A549 (cell line): ENCODE data around the gene CYP19A1. TPM values are rescaled to one million over a fixed set of nuclear protein-coding genes. Genes with fewer than 3 reads are reported as not detected.

Experiments
- ATAC-seq, 2 experiments: fragments of 200-7000 bp in 1 of 2; fragments of >200 bp in 1 of 2; cut with Nextera tagmentation in 1 of 2; cut with Tn5 transposase in 1 of 2; 3 replicates each; pipeline versions ENCODE4 v1.8.0 to v1.9.1; 2018 to 2020; ENCODE audit warnings: mild to moderate bottlenecking in 1 of 2, moderate library complexity in 1 of 2
- CTCF ChIA-PET: fragments of 300-600 bp; sonication (Branson Sonifier 250); formaldehyde crosslinking; extraction: SDS; loops from one replicate; lab custom pipeline; 2021; ENCODE audit warnings: antibody characterized with exemption, inconsistent platforms; lab: Yijun Ruan, JAX
- POLR2A ChIA-PET: fragments of 350-600 bp; formaldehyde crosslinking; extraction: SDS; loops from one replicate; lab custom pipeline; 2021; ENCODE audit warnings: antibody characterized with exemption, inconsistent platforms; lab: Yijun Ruan, JAX
- DNase-seq, 2 experiments: peaks; one replicate each; pipeline versions ENCODE4 v3.0.0 to v3.0.0-alpha.2; 2011 to 2016; ENCODE audit warnings: low read depth in 1 of 2, low spot score in 1 of 2
- FAIRE-seq: peaks from 2 replicates; lab custom pipeline; 2011; peaks lifted over from hg19 to GRCh38; lab: Jason Lieb, UNC
- H3K27ac ChIP-seq, 2 experiments: fragments of >200 bp; sonication (Bioruptor Twin); formaldehyde crosslinking; 3 replicates each; pipeline ENCODE4 v1.5.1; 2016 to 2017
- H3K4me1 ChIP-seq: fragments of >200 bp; sonication (Bioruptor Twin); formaldehyde crosslinking; 3 replicates; pipeline ENCODE4 v1.6.1; 2016
- H3K4me2 ChIP-seq: fragments of >200 bp; sonication (Bioruptor Twin); formaldehyde crosslinking; 3 replicates; pipeline ENCODE4 v1.6.1; 2016
- H3K4me3 ChIP-seq: fragments of >200 bp; sonication (Bioruptor Twin); formaldehyde crosslinking; 3 replicates; pipeline ENCODE4 v1.5.1; 2016
- H3K9me3 ChIP-seq: fragments of >200 bp; sonication (Bioruptor Twin); formaldehyde crosslinking; 3 replicates; pipeline ENCODE4 v1.6.1; 2016
- CBX8 ChIP-seq: fragments of 200-600 bp; sonication (generic); IDR thresholded peaks from 2 replicates; pipeline ENCODE4 v1.6.1; 2016
- CEBPB ChIP-seq, 2 experiments: fragments of >200 bp in 1 of 2; sonication (Bioruptor Twin) in 1 of 2; formaldehyde crosslinking in 1 of 2; IDR thresholded peaks; 2 replicates each; pipeline ENCODE4 v1.6.1; 2012 to 2016
- CHD2 ChIP-seq: fragments of 150-350 bp; IDR thresholded peaks from 2 replicates; pipeline ENCODE4 v1.6.1; 2014; ENCODE audit warnings: low read length; ENCODE audit not compliant: partially characterized antibody
- CHD4 ChIP-seq: fragments of 200-600 bp; sonication (generic); IDR thresholded peaks from 2 replicates; pipeline ENCODE4 v1.6.1; 2016; ENCODE audit warnings: antibody characterized with exemption, mild to moderate bottlenecking, borderline replicate concordance
- EHMT2 ChIP-seq: fragments of 200-600 bp; sonication (generic); IDR thresholded peaks from 2 replicates; pipeline ENCODE4 v1.6.1; 2016; ENCODE audit warnings: antibody characterized with exemption, low read depth, mild to moderate bottlenecking, moderate library complexity
- HOXB5 ChIP-seq: fragments of 250-450 bp; sonication (Bioruptor Pico); IDR thresholded peaks from 2 replicates; pipeline ENCODE4 v1.5.0; 2020; ENCODE audit warnings: mild to moderate bottlenecking, moderate library complexity
- JUN ChIP-seq, 2 experiments: fragments of >200 bp; sonication (Bioruptor Twin); formaldehyde crosslinking; IDR thresholded peaks; 2 replicates in 1 of 2; 3 replicates in 1 of 2; pipeline ENCODE4 v1.6.1; 2016 to 2017
- NPAS2 ChIP-seq: fragments of 250-450 bp; sonication (Bioruptor Pico); IDR thresholded peaks from 2 replicates; pipeline ENCODE4 v1.8.0; 2022; ENCODE audit warnings: mild to moderate bottlenecking, moderate library complexity, borderline replicate concordance
- POLR2AphosphoS2 ChIP-seq: conservative IDR thresholded peaks from 2 replicates; pipeline ENCODE4 v1.6.1; 2012; ENCODE audit warnings: low read length, improper control_type of control experiment, inconsistent platforms
- RCOR1 ChIP-seq: fragments of 150-350 bp; IDR thresholded peaks from 2 replicates; pipeline ENCODE4 v1.6.1; 2014; ENCODE audit warnings: antibody characterized with exemption, low read length, low read depth
- SREBF2 ChIP-seq: fragments of 450-650 bp; IDR thresholded peaks from 2 replicates; pipeline ENCODE4 v1.6.1; 2014; ENCODE audit warnings: mild to moderate bottlenecking, moderate library complexity
- TFCP2L1 ChIP-seq: fragments of 250-450 bp; sonication (Bioruptor Pico); IDR thresholded peaks from 2 replicates; pipeline ENCODE4 v1.5.0; 2021; ENCODE audit warnings: mild to moderate bottlenecking
- ZNF302 ChIP-seq: fragments of 250-450 bp; sonication (Bioruptor Pico); IDR thresholded peaks from 2 replicates; pipeline ENCODE4 v1.9.0; 2021; ENCODE audit warnings: inconsistent platforms, mild to moderate bottlenecking, moderate library complexity
- WGBS: methylation state at CpG from one replicate; pipeline ENCODE4 v1.1.6; 2017; ENCODE audit errors: missing lambda C conversion rate; 5-methylcytosine and 5-hydroxymethylcytosine counted together
- polyA plus RNA-seq, 4 experiments: library from polyadenylated mRNA; depleted of rRNA in 3 of 4; stranded (reverse); fragments of >200 nt; fragmentation: RNase III in 1 of 4; extraction: RNeasy Plus Mini Kit Qiagen cat#74134 plus additional on column Dnase treatment in 1 of 4; gene quantifications; 2 replicates in 3 of 4; 3 replicates in 1 of 4; pipeline ENCODE4 v1.2.3, GENCODE V29; 2011 to 2017
- TF ChIP-seq, protein P1 (sequence below): fragments of >200 bp; sonication (Bioruptor Twin); formaldehyde crosslinking; IDR thresholded peaks from 3 replicates; pipeline ENCODE4 v1.5.1; 2016
- TF ChIP-seq, protein P2 (sequence below): IDR thresholded peaks from 2 replicates; pipeline ENCODE4 v1.6.1; 2012; ENCODE audit warnings: low read depth, borderline replicate concordance
- TF ChIP-seq, protein P3 (sequence below): IDR thresholded peaks from 2 replicates; pipeline ENCODE4 v1.6.1; 2012
- TF ChIP-seq, protein P4 (sequence below): IDR thresholded peaks from 2 replicates; pipeline ENCODE4 v1.6.1; 2012
- TF ChIP-seq, protein P5 (sequence below): fragments of 450-650 bp; IDR thresholded peaks from 2 replicates; pipeline ENCODE4 v1.6.1; 2014; ENCODE audit warnings: antibody characterized with exemption

CYP19A1 gene
- polyA plus RNA-seq, 2 of the 4 experiments (the other 2 are of a cell fraction) = 0.36 TPM; not detected in 1

DNA sequence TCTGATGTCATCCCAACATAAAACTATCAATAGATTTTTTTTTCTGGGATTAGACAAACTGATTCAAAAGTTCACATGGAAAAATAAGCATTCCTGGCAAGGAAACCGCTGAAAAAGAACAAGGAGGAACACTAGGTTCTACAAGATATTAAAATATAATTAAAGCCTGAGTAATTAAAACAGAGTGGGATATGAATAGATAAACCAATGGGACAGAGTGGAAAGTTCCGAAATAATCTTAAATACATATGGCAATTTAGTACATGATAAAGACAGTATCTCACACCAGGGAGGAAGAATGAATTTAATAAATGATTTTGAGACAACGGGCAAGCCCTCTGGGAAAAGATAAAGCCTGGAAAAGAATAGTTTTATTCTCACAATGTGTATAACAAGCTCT is 7.7 kb upstream of the CYP19A1 start:
- ChIA-PET CTCF (interaction anchor here (0.9 kb wide), 1 partner anchor 65 kb away, joined by 3 read pairs; no protein-coding TSS in a partner anchor), POLR2A (no interaction called here)
- no peak for DNase-seq
- H3K4me1 ChIP-seq = peaks cover 4% of the 10 kb centered on the region; the same call in 1 of the 3 replicates
- 54% methylated on average over 3 of the region's 3 CpGs for WGBS
- no peak for ATAC-seq
- no peaks in the 10 kb centered on the region for H3K9me3 ChIP-seq
- TF ChIP-seq NPAS2 (CRISPR knock-in tag) = no peak
- H3K27ac ChIP-seq = no peak overlapping the region
- H3K4me2 ChIP-seq = no peak overlapping the region
- no peak for FAIRE-seq
- no peak overlapping the region for H3K4me3 ChIP-seq

DNA sequence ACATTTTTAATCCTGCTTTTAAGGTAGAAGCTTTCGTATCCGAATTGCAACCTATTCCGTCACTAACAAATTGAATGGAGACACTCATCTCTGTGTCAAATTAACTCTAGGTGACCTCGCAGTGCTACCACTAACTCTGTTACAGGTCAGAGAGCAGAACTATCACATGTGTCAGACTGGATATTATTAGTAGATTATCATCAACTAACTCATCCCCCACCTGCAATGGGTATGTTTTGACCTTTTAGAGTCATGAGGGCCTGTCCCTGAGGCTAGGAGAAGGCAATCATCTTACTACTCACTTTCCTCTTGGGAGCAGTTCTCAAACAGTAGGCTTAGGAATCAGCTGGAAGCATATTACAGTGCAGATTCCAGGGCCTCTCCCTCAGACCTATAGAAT is 5.1 kb upstream of the CYP19A1 start:
- peaks cover 4% of the 10 kb centered on the region; the same call in 1 of the 3 replicates for H3K4me1 ChIP-seq
- no peak overlapping the region for H3K27ac ChIP-seq
- ATAC-seq (no peak), FAIRE-seq (no peak), DNase-seq (no peak)
- no peak overlapping the region for H3K4me2 ChIP-seq
- no peak overlapping the region for H3K4me3 ChIP-seq
- POLR2A ChIA-PET = no interaction called here
- CTCF ChIA-PET = interaction anchor here (0.9 to 2.0 kb wide), 3 partner anchors 9 to 30 kb away, joined by 3 to 6 read pairs (median 3); no protein-coding TSS in a partner anchor
- WGBS = 88% methylated on average over 4 of the region's 4 CpGs
- TF ChIP-seq POLR2AphosphoS2 (no peak), CEBPB (IDR thresholded peaks at IDR 0.05) (no peak), SREBF2 (no peak), RCOR1 (no peak), CHD4 (no peak), JUN (IDR thresholded peaks at IDR 0.05) (no peak), CHD2 (no peak), TFCP2L1 (no peak), HOXB5 (CRISPR knock-in tag) (no peak), NPAS2 (CRISPR knock-in tag) (no peak), EHMT2 (no peak), CBX8 (no peak), ZNF302 (CRISPR knock-in tag) (no peak)
- TF ChIP-seq, protein P1, sequence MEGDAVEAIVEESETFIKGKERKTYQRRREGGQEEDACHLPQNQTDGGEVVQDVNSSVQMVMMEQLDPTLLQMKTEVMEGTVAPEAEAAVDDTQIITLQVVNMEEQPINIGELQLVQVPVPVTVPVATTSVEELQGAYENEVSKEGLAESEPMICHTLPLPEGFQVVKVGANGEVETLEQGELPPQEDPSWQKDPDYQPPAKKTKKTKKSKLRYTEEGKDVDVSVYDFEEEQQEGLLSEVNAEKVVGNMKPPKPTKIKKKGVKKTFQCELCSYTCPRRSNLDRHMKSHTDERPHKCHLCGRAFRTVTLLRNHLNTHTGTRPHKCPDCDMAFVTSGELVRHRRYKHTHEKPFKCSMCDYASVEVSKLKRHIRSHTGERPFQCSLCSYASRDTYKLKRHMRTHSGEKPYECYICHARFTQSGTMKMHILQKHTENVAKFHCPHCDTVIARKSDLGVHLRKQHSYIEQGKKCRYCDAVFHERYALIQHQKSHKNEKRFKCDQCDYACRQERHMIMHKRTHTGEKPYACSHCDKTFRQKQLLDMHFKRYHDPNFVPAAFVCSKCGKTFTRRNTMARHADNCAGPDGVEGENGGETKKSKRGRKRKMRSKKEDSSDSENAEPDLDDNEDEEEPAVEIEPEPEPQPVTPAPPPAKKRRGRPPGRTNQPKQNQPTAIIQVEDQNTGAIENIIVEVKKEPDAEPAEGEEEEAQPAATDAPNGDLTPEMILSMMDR = no peak
- TF ChIP-seq, protein P2, sequence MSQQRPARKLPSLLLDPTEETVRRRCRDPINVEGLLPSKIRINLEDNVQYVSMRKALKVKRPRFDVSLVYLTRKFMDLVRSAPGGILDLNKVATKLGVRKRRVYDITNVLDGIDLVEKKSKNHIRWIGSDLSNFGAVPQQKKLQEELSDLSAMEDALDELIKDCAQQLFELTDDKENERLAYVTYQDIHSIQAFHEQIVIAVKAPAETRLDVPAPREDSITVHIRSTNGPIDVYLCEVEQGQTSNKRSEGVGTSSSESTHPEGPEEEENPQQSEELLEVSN = no peak
- TF ChIP-seq, protein P3, sequence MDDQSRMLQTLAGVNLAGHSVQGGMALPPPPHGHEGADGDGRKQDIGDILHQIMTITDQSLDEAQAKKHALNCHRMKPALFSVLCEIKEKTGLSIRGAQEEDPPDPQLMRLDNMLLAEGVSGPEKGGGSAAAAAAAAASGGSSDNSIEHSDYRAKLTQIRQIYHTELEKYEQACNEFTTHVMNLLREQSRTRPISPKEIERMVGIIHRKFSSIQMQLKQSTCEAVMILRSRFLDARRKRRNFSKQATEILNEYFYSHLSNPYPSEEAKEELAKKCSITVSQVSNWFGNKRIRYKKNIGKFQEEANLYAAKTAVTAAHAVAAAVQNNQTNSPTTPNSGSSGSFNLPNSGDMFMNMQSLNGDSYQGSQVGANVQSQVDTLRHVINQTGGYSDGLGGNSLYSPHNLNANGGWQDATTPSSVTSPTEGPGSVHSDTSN = no peak
- TF ChIP-seq, protein P4, sequence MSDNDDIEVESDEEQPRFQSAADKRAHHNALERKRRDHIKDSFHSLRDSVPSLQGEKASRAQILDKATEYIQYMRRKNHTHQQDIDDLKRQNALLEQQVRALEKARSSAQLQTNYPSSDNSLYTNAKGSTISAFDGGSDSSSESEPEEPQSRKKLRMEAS = no peak
- TF ChIP-seq, protein P5, sequence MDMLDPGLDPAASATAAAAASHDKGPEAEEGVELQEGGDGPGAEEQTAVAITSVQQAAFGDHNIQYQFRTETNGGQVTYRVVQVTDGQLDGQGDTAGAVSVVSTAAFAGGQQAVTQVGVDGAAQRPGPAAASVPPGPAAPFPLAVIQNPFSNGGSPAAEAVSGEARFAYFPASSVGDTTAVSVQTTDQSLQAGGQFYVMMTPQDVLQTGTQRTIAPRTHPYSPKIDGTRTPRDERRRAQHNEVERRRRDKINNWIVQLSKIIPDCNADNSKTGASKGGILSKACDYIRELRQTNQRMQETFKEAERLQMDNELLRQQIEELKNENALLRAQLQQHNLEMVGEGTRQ = no peak
- TF ChIP-seq, all 56 proteins: peak for 0
- H3K9me3 ChIP-seq = no peaks in the 10 kb centered on the region
